IMR-90 (cell line): ENCODE results near the gene SHROOM3. TPM values are rescaled to one million over a fixed set of nuclear protein-coding genes. Genes with fewer than 3 reads are reported as not detected.
A peak's percentile ranks its signal among the peaks of the same experiment; 100 is the strongest.

Experiments
- ATAC-seq: fragments of 200-7000 bp; cut with Tn5 transposase; 2 replicates; pipeline ENCODE4 v1.9.1; 2020; ENCODE audit warnings: low read depth, mild to moderate bottlenecking, moderate library complexity
- BruUV-seq: library from RNA; stranded (reverse); fragments of 400-500 nt; replicated peaks from 2 replicates; lab custom pipeline; 2021; lab: Mats Ljungman, UMichigan
- CTCF ChIA-PET: fragments of 300-600 bp; formaldehyde crosslinking; extraction: SDS; loops from one replicate; lab custom pipeline; 2021; ENCODE audit warnings: antibody characterized with exemption; lab: Yijun Ruan, JAX
- POLR2A ChIA-PET: fragments of 300-600 bp; sonication (Branson Sonifier 250); formaldehyde crosslinking; loops from one replicate; lab custom pipeline; 2022; ENCODE audit warnings: antibody characterized with exemption; ENCODE audit not compliant: unreplicated experiment; lab: Charles Lee
- DNase-seq: peaks from one replicate; pipeline ENCODE4 v3.0.0; 2013
- H2AFZ ChIP-seq: replicated peaks from 2 replicates; pipeline ENCODE3; 2013; ENCODE audit warnings: low read length, mild to moderate bottlenecking; ENCODE audit not compliant: poor library complexity
- H2AK5ac ChIP-seq: 2 replicates; pipeline ENCODE4 v1.6.1; 2013; ENCODE audit warnings: low read depth, low read length, inconsistent platforms
- H2AK9ac ChIP-seq: replicated peaks from 2 replicates; pipeline ENCODE3; 2013; ENCODE audit warnings: mild to moderate bottlenecking, low read depth, low read length, moderate library complexity; ENCODE audit not compliant: poor library complexity
- H2BK120ac ChIP-seq: 2 replicates; pipeline ENCODE4 v1.6.1; 2013; ENCODE audit warnings: low read depth, low read length, inconsistent platforms
- H2BK15ac ChIP-seq: 3 replicates; pipeline ENCODE4 v1.6.1; 2013; ENCODE audit warnings: low read depth, low read length, inconsistent platforms
- H2BK20ac ChIP-seq: 2 replicates; pipeline ENCODE4 v1.6.1; 2013; ENCODE audit warnings: low read depth, mild to moderate bottlenecking, inconsistent platforms, low read length, moderate library complexity
- H2BK5ac ChIP-seq: 2 replicates; pipeline ENCODE4 v1.6.1; 2013; ENCODE audit warnings: mild to moderate bottlenecking, low read depth, low read length, inconsistent platforms; ENCODE audit not compliant: poor library complexity, severe bottlenecking
- H3K14ac ChIP-seq: replicated peaks from 2 replicates; pipeline ENCODE4 v1.6.1; 2013; ENCODE audit warnings: low read depth, low read length, inconsistent platforms
- H3K18ac ChIP-seq: 2 replicates; pipeline ENCODE4 v1.6.1; 2013; ENCODE audit warnings: low read depth, low read length, control low read depth
- H3K23ac ChIP-seq: 2 replicates; pipeline ENCODE4 v1.6.1; 2013; ENCODE audit warnings: low read depth, low read length, inconsistent platforms
- H3K27ac ChIP-seq: 2 replicates; pipeline ENCODE4 v1.5.1; 2013; ENCODE audit warnings: mild to moderate bottlenecking, control low read depth, low read length; ENCODE audit not compliant: insufficient read depth
- H3K27me3 ChIP-seq: 2 replicates; pipeline ENCODE4 v1.6.1; 2013; ENCODE audit warnings: low read length; ENCODE audit not compliant: control insufficient read depth, insufficient read depth
- H3K36me3 ChIP-seq: 2 replicates; pipeline ENCODE4 v1.6.1; 2013; ENCODE audit warnings: low read length, mixed read lengths; ENCODE audit not compliant: control insufficient read depth, insufficient read depth
- H3K4ac ChIP-seq: 2 replicates; pipeline ENCODE4 v1.6.1; 2013; ENCODE audit warnings: low read depth, low read length, inconsistent platforms
- H3K4me1 ChIP-seq: 2 replicates; pipeline ENCODE4 v1.6.1; 2013; ENCODE audit warnings: low read length, mixed read lengths; ENCODE audit not compliant: control insufficient read depth, insufficient read depth
- H3K4me2 ChIP-seq: 2 replicates; pipeline ENCODE4 v1.6.1; 2013; ENCODE audit warnings: low read depth, mild to moderate bottlenecking, control low read depth, low read length, moderate library complexity
- H3K4me3 ChIP-seq: 2 replicates; pipeline ENCODE4 v1.5.1; 2013; ENCODE audit warnings: low read depth, mild to moderate bottlenecking, control low read depth, low read length, moderate library complexity; ENCODE audit not compliant: insufficient read depth
- H3K56ac ChIP-seq: 2 replicates; pipeline ENCODE4 v1.6.1; 2013; ENCODE audit warnings: low read length, inconsistent platforms; ENCODE audit not compliant: insufficient read depth; ENCODE audit errors: extremely low read depth
- H3K79me1 ChIP-seq, 2 experiments: 2 replicates each; pipeline ENCODE4 v1.6.1; 2013; ENCODE audit warnings: low read length in 2 of 2, inconsistent platforms in 1 of 2, low read depth in 1 of 2
- H3K9ac ChIP-seq: 2 replicates; pipeline ENCODE4 v1.6.1; 2013; ENCODE audit warnings: low read depth, low read length, control low read depth
- H3K9me1 ChIP-seq: 2 replicates; pipeline ENCODE4 v1.6.1; 2013; ENCODE audit warnings: low read length, inconsistent platforms; ENCODE audit not compliant: insufficient read depth
- H3K9me3 ChIP-seq: 2 replicates; pipeline ENCODE4 v1.6.1; 2013; ENCODE audit warnings: low read length; ENCODE audit not compliant: control insufficient read depth, insufficient read depth
- H4K20me1 ChIP-seq: 2 replicates; pipeline ENCODE4 v1.6.1; 2013; ENCODE audit warnings: low read length, inconsistent platforms; ENCODE audit not compliant: insufficient read depth
- H4K5ac ChIP-seq: 2 replicates; pipeline ENCODE4 v1.6.1; 2013; ENCODE audit warnings: mild to moderate bottlenecking, low read depth, low read length, control low read depth
- H4K8ac ChIP-seq, 2 experiments: 2 replicates each; pipeline ENCODE4 v1.6.1; 2013; ENCODE audit warnings: low read depth in 2 of 2, low read length in 2 of 2, control low read depth in 1 of 2, inconsistent platforms in 1 of 2
- H4K91ac ChIP-seq: 2 replicates; pipeline ENCODE4 v1.6.1; 2013; ENCODE audit warnings: low read depth, low read length, inconsistent platforms; ENCODE audit not compliant: insufficient read depth
- BHLHE40 ChIP-seq: fragments of 150-350 bp; IDR thresholded peaks from 2 replicates; pipeline ENCODE4 v1.6.1; 2016; ENCODE audit warnings: mild to moderate bottlenecking, low read depth, low read length
- CEBPB ChIP-seq: IDR thresholded peaks from 2 replicates; pipeline ENCODE4 v1.6.1; 2012; ENCODE audit warnings: low read depth, low read length, improper control_type of control experiment
- CHD1 ChIP-seq: IDR thresholded peaks from 2 replicates; pipeline ENCODE4 v1.6.1; 2012; ENCODE audit warnings: low read depth, low read length, improper control_type of control experiment
- FOS ChIP-seq: fragments of 150-350 bp; IDR thresholded peaks from 2 replicates; pipeline ENCODE4 v1.6.1; 2016; ENCODE audit warnings: low read depth, low read length
- MAFK ChIP-seq: IDR thresholded peaks from 2 replicates; pipeline ENCODE4 v1.6.1; 2012; ENCODE audit warnings: low read depth, low read length, improper control_type of control experiment
- MAZ ChIP-seq: IDR thresholded peaks from 2 replicates; pipeline ENCODE4 v1.6.1; 2012; ENCODE audit warnings: low read depth, mild to moderate bottlenecking, low read length, improper control_type of control experiment, moderate library complexity, borderline replicate concordance
- MXI1 ChIP-seq: IDR thresholded peaks from 2 replicates; pipeline ENCODE4 v1.6.1; 2012; ENCODE audit warnings: low read depth, mild to moderate bottlenecking, low read length, moderate library complexity, borderline replicate concordance
- NFE2L2 ChIP-seq: fragments of 150-350 bp; IDR thresholded peaks from 2 replicates; pipeline ENCODE4 v1.6.1; 2016; ENCODE audit warnings: low read depth, mild to moderate bottlenecking, low read length
- POLR2A ChIP-seq: IDR thresholded peaks from 2 replicates; pipeline ENCODE4 v1.6.1; 2012; ENCODE audit warnings: mild to moderate bottlenecking, low read depth, low read length
- RAD21 ChIP-seq: IDR thresholded peaks from 2 replicates; pipeline ENCODE4 v1.6.1; 2012; ENCODE audit warnings: low read length, improper control_type of control experiment
- RCOR1 ChIP-seq: IDR thresholded peaks from 2 replicates; pipeline ENCODE4 v1.6.1; 2012; ENCODE audit warnings: mild to moderate bottlenecking, low read length, improper control_type of control experiment; ENCODE audit not compliant: insufficient replicate concordance
- RFX5 ChIP-seq: IDR thresholded peaks from 2 replicates; pipeline ENCODE4 v1.8.0; 2012; ENCODE audit warnings: low read depth, mild to moderate bottlenecking, low read length, moderate library complexity
- USF2 ChIP-seq: fragments of 150-350 bp; IDR thresholded peaks from 2 replicates; pipeline ENCODE4 v1.6.1; 2017; ENCODE audit warnings: mild to moderate bottlenecking, antibody characterized with exemption, low read length, low read depth
- whole genome bisulfite sequencing, 2 experiments: methylation state at CpG; one replicate each; pipeline versions ENCODE4 v1.1.5 to v1.1.7; 2013; ENCODE audit warnings: missing lambda C conversion rate in 2 of 2; ENCODE audit not compliant: insufficient read length in 1 of 2; ENCODE audit errors: extremely low coverage in 2 of 2; 5-methylcytosine and 5-hydroxymethylcytosine counted together
- dilution Hi-C: fragments of 300-500 bp; cut with HindIII; formaldehyde crosslinking; loops from one replicate; pipeline ENCODE4 v1.14.3; 2018; ENCODE audit warnings: low sequenced_read_pairs; ENCODE audit not compliant: unreplicated experiment
- in situ Hi-C: fragments of 300-500 bp; cut with MboI; formaldehyde crosslinking; loops from 3 replicates; pipeline ENCODE4 v1.14.3; 2019; ENCODE audit warnings: low sequenced_read_pairs, inconsistent platforms, mixed read lengths
- intact Hi-C: fragments of 100-400 bp; cut with micrococcal nuclease; formaldehyde crosslinking; loops from 2 replicates; pipeline ENCODE4 v1.10.0; 2022
- polyA plus RNA-seq, 3 experiments: library from polyadenylated mRNA; depleted of rRNA; stranded (reverse); fragments of >200 nt; gene quantifications; 2 replicates each; pipeline ENCODE4 v1.2.3, GENCODE V29; 2012; ENCODE audit warnings: low replicate concordance in 1 of 3
- total RNA-seq: library from RNA; depleted of rRNA; stranded (reverse); fragments of >200 nt; gene quantifications from 2 replicates; pipeline ENCODE4 v1.2.3, GENCODE V29; 2012
- TF ChIP-seq, protein P1 (sequence below): conservative IDR thresholded peaks from 2 replicates; pipeline ENCODE4 v1.5.1; 2012; ENCODE audit warnings: mild to moderate bottlenecking, low read depth, low read length, improper control_type of control experiment
- TF ChIP-seq, protein P2 (sequence below): fragments of 150-350 bp; IDR thresholded peaks from 2 replicates; pipeline ENCODE4 v1.6.1; 2016; ENCODE audit warnings: low read depth, mild to moderate bottlenecking, low read length, moderate library complexity, borderline replicate concordance

The SHROOM3 gene
- total and polyA plus RNA-seq, 2 of the 4 experiments (the other 2 are of a cell fraction): 10.8 to 19.5 TPM

DNA sequence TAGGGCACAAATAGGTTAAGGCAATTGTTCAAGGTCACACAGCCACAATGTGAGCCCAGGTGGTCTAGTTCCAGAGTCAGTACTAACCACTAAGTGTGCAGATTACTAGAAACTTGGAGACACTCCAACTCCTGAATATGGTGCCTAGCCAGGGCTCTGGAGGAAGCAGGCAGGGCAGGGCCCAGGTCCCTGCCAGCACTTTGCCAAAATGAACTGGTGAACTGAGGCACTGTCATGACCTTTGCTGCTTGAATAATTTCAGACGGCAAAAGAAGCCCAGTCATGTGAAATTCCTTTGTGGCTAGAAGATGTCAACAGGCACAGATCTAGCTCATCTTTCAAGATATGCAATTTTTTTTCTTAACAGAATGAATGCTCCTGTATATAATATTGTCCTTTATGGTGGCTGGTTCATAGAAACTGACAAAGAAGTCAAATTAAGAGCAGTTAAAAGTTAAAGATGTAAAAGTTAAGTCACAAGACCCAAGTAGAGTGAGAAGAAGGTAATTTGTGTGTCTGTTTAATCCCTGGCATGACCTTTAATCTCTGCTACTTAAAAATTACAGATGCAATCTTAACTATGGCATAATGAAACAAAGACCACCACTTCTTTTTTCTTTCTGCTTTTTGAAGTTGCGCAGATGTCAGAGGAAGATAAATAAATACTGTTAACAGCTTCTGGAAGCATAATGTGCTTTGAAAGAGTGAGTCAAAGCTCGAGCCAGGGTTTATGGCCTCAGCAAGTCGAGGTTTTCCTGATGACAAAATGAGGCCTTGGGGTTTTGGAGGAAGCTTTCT lies 54.1 kb downstream of the SHROOM3 start:
- POLR2A ChIA-PET: no interaction called here
- dilution Hi-C loops: no loop called here

More for the DNA sequence above, 54.1 kb downstream of the SHROOM3 start:
- no peak overlapping the region for H3K56ac ChIP-seq
- H4K5ac ChIP-seq: no peak overlapping the region
- no peak overlapping the region for H3K18ac ChIP-seq
- ATAC-seq (peak; percentile 54), DNase-seq (peak; percentile 14)
- H3K14ac ChIP-seq: no peak overlapping the region
- H2BK5ac ChIP-seq: no peak overlapping the region
- no peak overlapping the region for H3K9ac ChIP-seq
- H3K4me1 ChIP-seq: no peaks in the 10 kb centered on the region
- no peak overlapping the region for H4K8ac ChIP-seq
- TF ChIP-seq BHLHE40 (no peak), MAFK (no peak), FOS (no peak), NFE2L2 (no peak), POLR2A (no peak), RAD21 (no peak), CEBPB (no peak), MAZ (no peak), RFX5 (no peak), USF2 (no peak), MXI1 (no peak), RCOR1 (no peak), CHD1 (no peak)
- TF ChIP-seq, protein P1, sequence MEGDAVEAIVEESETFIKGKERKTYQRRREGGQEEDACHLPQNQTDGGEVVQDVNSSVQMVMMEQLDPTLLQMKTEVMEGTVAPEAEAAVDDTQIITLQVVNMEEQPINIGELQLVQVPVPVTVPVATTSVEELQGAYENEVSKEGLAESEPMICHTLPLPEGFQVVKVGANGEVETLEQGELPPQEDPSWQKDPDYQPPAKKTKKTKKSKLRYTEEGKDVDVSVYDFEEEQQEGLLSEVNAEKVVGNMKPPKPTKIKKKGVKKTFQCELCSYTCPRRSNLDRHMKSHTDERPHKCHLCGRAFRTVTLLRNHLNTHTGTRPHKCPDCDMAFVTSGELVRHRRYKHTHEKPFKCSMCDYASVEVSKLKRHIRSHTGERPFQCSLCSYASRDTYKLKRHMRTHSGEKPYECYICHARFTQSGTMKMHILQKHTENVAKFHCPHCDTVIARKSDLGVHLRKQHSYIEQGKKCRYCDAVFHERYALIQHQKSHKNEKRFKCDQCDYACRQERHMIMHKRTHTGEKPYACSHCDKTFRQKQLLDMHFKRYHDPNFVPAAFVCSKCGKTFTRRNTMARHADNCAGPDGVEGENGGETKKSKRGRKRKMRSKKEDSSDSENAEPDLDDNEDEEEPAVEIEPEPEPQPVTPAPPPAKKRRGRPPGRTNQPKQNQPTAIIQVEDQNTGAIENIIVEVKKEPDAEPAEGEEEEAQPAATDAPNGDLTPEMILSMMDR: no peak
- TF ChIP-seq, protein P2, sequence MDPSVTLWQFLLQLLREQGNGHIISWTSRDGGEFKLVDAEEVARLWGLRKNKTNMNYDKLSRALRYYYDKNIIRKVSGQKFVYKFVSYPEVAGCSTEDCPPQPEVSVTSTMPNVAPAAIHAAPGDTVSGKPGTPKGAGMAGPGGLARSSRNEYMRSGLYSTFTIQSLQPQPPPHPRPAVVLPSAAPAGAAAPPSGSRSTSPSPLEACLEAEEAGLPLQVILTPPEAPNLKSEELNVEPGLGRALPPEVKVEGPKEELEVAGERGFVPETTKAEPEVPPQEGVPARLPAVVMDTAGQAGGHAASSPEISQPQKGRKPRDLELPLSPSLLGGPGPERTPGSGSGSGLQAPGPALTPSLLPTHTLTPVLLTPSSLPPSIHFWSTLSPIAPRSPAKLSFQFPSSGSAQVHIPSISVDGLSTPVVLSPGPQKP: no peak
- H2BK120ac ChIP-seq: no peak overlapping the region
- no peaks in the 10 kb centered on the region for H3K9me3 ChIP-seq
- H3K4me3 ChIP-seq: no peak overlapping the region
- no peak overlapping the region for H3K4me2 ChIP-seq
- H2AFZ ChIP-seq: no peak overlapping the region
- H3K27me3 ChIP-seq: peaks cover 2% of the 10 kb centered on the region; the same call in 1 of the 2 replicates
- no peaks in the 10 kb centered on the region for H3K9me1 ChIP-seq
- intact Hi-C loops (loop anchor here (5.0 kb wide), 1 partner anchor 37 kb away; no protein-coding TSS in a partner anchor), in situ Hi-C loops (no loop called here)
- WGBS, 2 experiments: 21% methylated on average over 2 of the region's 4 CpGs; no CpG with 5 or more reads in 1 of the 2 experiments
- H3K4ac ChIP-seq: no peak overlapping the region
- no TSS peak for BruUV-seq
- no peak overlapping the region for H3K27ac ChIP-seq
- CTCF ChIA-PET: no interaction called here
- H2AK9ac ChIP-seq: no peak overlapping the region
- H2BK20ac ChIP-seq: no peak overlapping the region
- H3K79me1 ChIP-seq: no peaks in the 10 kb centered on the region
- no peak overlapping the region for H2BK15ac ChIP-seq
- H3K23ac ChIP-seq: no peak overlapping the region
- no peak overlapping the region for H4K91ac ChIP-seq
- no peaks in the 10 kb centered on the region for H3K36me3 ChIP-seq
- H2AK5ac ChIP-seq: no peak overlapping the region
- H4K20me1 ChIP-seq: no peaks in the 10 kb centered on the region
